ENCODE data around the gene COL16A1.

DNA sequence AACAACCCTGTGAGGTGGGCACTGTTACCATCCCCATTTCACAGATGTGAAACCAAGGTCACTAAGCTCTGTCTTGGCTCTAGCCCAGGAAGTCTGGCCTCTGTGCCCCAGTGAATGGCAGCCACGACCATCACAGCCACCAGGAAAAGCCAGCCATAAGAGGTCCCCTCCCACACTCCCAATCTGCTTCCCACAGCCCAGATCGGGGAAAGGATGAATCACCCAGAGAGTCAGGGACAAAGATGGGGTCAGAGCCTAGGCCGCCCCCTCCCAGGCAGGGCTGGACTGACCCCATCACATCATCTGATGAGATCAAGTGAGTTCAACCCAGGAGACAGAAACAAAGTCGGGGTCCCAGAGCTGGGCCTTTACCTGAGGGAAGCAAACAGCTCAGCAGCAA lies 22.9 kb upstream of the COL16A1 start:
- TF ChIP-seq ZNF140 (tag by site-specific recombination; IDR thresholded peaks at IDR 0.05), result no peak
- TF ChIP-seq ZNF76 (tag by site-specific recombination; IDR thresholded peaks at IDR 0.05; ENCODE audit: borderline replicate concordance, low read depth), result no peak
- no peak for TF ChIP-seq ZNF121 (tag by site-specific recombination; IDR thresholded peaks at IDR 0.05)
- TF ChIP-seq, protein P1, sequence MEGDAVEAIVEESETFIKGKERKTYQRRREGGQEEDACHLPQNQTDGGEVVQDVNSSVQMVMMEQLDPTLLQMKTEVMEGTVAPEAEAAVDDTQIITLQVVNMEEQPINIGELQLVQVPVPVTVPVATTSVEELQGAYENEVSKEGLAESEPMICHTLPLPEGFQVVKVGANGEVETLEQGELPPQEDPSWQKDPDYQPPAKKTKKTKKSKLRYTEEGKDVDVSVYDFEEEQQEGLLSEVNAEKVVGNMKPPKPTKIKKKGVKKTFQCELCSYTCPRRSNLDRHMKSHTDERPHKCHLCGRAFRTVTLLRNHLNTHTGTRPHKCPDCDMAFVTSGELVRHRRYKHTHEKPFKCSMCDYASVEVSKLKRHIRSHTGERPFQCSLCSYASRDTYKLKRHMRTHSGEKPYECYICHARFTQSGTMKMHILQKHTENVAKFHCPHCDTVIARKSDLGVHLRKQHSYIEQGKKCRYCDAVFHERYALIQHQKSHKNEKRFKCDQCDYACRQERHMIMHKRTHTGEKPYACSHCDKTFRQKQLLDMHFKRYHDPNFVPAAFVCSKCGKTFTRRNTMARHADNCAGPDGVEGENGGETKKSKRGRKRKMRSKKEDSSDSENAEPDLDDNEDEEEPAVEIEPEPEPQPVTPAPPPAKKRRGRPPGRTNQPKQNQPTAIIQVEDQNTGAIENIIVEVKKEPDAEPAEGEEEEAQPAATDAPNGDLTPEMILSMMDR (tag by site-specific recombination; IDR thresholded peaks at IDR 0.05), result no peak
- no peak for TF ChIP-seq ZNF157 (tag by site-specific recombination; IDR thresholded peaks at IDR 0.05)
